RPMI7951 (cell line): ENCODE data around the gene ZBTB7C. TPM values are rescaled to one million over a fixed set of nuclear protein-coding genes. Genes with fewer than 3 reads are reported as not detected.

Source experiments
- DNase-seq: peaks from one replicate; pipeline ENCODE4 v3.0.0-alpha.2; 2012; ENCODE audit warnings: low read depth
- total RNA-seq: library from RNA; depleted of rRNA; stranded (reverse); fragments of >200 nt; shearing (Covaris generic); gene quantifications from 2 replicates; pipeline ENCODE4 v1.2.3, GENCODE V29; 2014

Gene ZBTB7C
- total RNA-seq, 1 experiment from 2014 or later: 0.12 TPM

DNA sequence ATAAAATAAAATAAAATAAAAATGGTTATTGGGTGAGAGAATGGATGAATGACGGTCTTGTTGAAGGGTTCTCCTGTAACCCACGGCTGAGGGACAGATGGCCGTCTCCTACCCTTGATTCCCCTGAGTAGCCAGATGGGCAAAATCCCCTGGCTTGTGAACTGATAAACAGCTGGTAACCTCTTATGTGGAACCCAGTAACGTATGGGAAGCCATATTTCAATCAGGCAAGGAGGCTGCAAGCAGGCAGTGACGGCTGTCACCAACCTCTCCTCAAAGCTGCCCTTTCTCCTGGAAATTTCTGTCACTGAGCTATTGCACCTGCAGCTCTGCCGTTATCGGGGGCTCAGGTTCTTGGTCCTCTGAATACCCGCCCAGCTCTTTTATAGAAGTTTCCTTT, 313.5 kb downstream of the ZBTB7C start:
- DNase-seq: no peak

- no peak for DNase-seq
Observed at GRCh38 chr18:48093104-48093503, 316.1 kb downstream of the ZBTB7C start.

- DNase-seq: no peak
Observed at GRCh38 chr18:48091869-48092497, 317.2 kb downstream of the ZBTB7C start.

- DNase-seq: no peak
Observed at GRCh38 chr18:48090702-48091101, 318.5 kb downstream of the ZBTB7C start.

- DNase-seq: no peak
Observed at GRCh38 chr18:48090021-48090420, 319.2 kb downstream of the ZBTB7C start.

- DNase-seq: no peak
Observed at GRCh38 chr18:48085781-48086487, 323.2 kb downstream of the ZBTB7C start.

DNA sequence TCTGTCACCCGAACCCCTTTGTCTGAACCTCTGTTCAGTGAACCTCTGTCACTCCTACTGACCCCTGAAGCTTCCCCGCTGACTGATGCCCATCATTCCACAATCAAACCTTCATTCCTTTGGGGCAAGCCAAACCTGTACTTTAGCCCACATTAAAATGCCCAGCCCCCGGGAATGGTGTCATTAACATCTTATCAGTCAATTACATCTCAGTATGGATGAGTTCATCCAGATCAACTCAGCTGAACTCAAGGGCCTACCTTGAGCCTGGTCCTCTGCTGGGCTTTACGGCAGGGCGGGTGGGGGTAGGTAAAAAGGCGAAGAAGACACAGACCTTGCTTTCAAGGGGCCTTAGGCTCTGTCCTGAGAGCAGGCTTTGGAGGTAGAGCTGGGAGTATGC, 324.3 kb downstream of the ZBTB7C start:
- DNase-seq: no peak

DNA sequence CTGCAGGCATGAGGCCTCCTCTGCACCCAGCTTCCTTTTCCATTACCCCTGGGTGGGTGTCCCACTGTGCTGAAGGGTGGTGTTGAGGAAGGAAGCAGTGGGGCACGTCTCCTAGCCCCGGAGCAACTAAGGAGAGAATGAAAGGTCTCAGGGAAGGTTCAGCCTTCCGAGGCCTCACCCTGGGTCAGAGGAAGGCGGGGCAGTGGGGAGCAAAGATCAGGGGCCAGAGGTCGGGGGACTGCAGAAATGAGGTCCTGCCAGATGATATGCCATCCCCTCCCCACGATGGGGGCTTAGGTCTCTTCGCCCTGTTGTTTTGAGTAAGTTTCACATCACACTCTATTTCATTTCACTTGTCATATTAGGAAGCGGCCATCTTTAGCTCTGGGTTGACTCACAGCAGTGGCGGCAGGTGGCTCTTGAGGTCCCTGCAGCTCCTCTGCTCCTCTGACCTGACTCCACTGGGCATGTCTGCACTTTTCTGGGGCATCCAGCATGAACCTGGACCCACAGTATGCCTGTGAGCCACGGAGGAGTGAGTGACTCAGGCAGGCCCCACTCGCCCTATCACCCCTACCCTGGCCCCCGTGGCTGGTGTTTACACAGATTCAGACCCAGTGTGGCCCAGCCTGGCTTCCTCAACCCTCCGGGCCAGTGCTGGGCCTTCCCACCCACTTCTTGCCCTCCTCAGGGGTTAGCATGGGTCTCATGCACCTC, 325.0 kb downstream of the ZBTB7C start:
- DNase-seq: no peak

GRCh38 chr18:48080546-48080945, 328.6 kb downstream of the ZBTB7C start:
- no peak for DNase-seq

DNA sequence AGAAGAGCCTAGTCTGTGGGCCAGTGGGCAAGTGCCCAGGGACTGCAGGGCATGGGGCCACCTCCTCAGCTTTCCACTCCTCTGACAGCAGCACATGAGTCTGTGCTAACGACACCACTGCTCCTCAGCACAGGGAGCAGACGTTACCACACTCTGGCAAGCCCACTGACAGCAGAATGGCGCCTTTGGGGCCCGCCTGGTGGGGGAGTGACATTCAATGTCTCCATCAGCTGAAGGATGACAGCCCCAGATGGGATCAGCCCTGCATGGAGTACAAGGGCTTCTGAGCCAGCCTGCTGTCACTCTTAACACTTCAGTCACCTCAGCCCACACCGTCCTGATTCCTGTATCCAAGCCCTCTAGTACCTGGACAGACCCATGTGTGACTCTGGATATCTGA, 329.3 kb downstream of the ZBTB7C start:
- DNase-seq: no peak

DNA sequence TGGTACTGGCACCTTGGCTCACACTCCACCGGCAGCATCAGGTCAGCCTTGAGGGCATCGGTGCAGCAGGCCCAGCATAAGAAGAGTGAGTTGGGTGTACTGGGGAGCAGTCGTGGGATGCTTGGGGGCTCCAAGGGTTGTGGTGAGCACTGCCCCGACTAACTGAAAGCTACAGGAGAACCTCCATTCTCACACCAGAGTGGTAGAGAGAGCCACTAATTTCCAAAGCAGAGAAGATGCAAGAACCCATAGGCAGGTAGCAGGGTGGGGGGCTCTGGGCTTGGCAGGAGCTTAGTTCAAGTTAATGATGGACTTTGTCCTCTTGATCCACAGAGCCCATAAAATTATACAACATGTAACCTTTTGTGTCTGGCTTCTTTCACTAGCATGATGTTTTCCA, 330.7 kb downstream of the ZBTB7C start:
- DNase-seq: no peak

DNA sequence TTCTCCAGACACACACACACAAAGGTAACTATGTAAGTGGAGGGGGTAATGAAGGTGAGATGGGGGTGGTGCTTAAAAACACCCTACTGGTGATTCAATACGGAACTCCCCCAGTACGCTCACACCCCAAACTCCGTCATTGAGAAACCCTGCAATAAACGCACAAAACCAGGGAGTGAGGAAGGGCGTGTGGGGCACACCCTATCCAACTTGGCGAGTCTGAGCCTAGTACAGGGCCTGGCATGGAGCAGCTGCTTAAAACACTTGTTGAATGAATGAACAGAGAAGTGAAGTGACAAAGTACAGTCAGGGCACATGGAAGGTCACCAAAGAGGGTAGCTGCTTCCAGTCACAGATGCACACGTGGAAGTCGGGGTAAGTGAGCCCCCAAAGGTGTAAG, 331.9 kb downstream of the ZBTB7C start:
- no peak for DNase-seq

DNA sequence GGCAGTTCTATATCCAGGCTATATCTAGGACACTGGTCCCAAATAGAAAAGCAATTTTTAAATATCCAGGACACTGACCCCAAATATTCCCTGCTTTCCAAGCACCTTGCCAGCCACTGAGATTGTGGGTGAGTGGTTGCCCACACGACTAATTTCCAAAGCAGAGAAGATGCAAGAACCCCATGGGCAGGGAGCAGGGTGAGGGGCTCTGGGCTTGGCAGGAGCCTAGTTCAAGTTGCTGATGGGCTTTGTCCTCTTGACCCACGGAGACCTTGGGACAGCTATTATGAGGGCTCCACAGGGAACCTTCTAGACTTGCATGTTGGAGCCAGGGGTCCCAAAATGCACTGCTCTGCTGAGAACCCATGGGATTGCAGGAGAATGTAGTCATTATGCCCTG, 332.7 kb downstream of the ZBTB7C start:
- DNase-seq: no peak

DNA sequence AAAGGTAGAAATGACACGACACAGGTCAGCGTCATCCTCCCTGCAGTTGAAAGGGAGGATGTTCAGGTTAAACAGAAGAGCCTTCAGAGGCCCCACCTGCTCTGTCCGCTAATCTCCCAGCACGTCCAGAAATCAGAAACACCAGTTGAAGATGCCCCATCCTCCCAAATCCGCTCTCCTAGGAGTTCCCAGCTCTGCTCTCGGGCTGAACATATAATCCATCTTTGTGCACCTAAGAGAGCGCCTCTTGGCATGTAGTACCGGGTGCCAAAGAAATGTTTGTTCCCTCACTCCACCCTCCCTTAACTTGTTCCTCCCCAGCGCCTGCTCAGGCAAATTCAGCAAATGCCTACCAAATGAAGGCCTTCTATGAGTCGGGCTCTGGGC, 333.5 kb downstream of the ZBTB7C start:
- no peak for DNase-seq

- no peak for DNase-seq
Observed at GRCh38 chr18:48074929-48075706, 334.1 kb downstream of the ZBTB7C start.

- no peak for DNase-seq
Observed at GRCh38 chr18:48073211-48073930, 335.8 kb downstream of the ZBTB7C start.

- no peak for DNase-seq
Observed at GRCh38 chr18:48072428-48073204, 336.6 kb downstream of the ZBTB7C start.

- no peak for DNase-seq
Observed at GRCh38 chr18:48068916-48069445, 340.2 kb downstream of the ZBTB7C start.

- no peak for DNase-seq
Observed at GRCh38 chr18:48066225-48066652, 342.9 kb downstream of the ZBTB7C start.

- no peak for DNase-seq
Observed at GRCh38 chr18:48065601-48065995, 343.6 kb downstream of the ZBTB7C start.
